ENCODE results near the gene FHOD1.

FHOD1 gene

GRCh38 chr16:67230809-67231660, 16.2 kb downstream of the FHOD1 start:
- DNase-seq: no peak

- no peak for DNase-seq
Measured at GRCh38 chr16:67229906-67230808, 17.1 kb downstream of the FHOD1 start.

GRCh38 chr16:67228905-67229304, 18.4 kb downstream of the FHOD1 start:
- no peak for DNase-seq

- no peak for DNase-seq
Measured at GRCh38 chr16:67228034-67228785, 19.1 kb downstream of the FHOD1 start.

GRCh38 chr16:67227567-67227921, 19.7 kb downstream of the FHOD1 start:
- no peak for DNase-seq

DNA sequence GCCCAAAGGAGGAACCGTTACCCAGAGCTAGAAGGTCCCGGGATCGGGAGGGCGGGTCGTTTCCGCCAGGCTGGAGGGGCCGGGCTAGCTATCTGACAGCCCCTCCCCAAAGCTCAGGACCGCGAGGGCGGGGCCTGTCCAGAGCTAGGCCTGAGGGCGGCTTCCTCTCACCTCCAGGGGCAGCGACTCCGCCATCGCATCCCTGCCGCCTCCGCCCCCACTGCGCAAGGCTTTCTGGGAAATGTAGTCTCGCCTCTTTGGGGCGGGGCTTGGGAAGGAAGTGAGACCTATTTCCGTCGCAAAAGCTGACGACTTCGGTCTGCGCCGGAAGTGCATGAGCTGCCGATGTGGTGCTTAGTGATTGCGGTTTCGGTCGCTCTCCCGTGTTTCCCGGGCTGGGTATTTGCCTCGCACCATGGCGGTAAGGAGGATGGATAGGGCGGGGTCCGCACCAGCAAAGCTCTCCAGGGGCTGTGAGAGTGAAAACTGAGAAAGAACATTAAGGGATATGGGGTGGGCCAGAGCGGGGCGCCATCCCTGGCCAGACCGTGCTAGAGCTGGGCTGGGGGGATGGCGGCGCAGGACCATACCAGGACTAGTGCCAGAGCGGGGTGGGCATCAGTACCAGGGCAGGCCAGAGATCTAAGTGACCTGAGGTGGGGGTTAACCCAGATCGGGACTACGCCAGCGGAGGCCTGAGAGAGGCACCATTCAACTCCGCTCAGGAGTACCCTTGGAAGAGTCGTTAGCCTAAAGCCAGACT, 20.3 kb downstream of the FHOD1 start, which contains the start of gene TMEM208:
Gene TMEM208, plus strand, starts transcription at position 327 of the 763 bp plus-strand sequence. Its CDS starts 89 bp downstream, at position 416.
- peak; percentile 100 for DNase-seq

- no peak for DNase-seq
Measured at GRCh38 chr16:67226295-67226803, 20.9 kb downstream of the FHOD1 start.

- no peak for DNase-seq
Measured at GRCh38 chr16:67223992-67224391, 23.3 kb downstream of the FHOD1 start.

GRCh38 chr16:67216612-67217490, 30.4 kb downstream of the FHOD1 start:
- DNase-seq: no peak

- no peak for DNase-seq
Measured at GRCh38 chr16:67215706-67216105, 31.6 kb downstream of the FHOD1 start.

DNA sequence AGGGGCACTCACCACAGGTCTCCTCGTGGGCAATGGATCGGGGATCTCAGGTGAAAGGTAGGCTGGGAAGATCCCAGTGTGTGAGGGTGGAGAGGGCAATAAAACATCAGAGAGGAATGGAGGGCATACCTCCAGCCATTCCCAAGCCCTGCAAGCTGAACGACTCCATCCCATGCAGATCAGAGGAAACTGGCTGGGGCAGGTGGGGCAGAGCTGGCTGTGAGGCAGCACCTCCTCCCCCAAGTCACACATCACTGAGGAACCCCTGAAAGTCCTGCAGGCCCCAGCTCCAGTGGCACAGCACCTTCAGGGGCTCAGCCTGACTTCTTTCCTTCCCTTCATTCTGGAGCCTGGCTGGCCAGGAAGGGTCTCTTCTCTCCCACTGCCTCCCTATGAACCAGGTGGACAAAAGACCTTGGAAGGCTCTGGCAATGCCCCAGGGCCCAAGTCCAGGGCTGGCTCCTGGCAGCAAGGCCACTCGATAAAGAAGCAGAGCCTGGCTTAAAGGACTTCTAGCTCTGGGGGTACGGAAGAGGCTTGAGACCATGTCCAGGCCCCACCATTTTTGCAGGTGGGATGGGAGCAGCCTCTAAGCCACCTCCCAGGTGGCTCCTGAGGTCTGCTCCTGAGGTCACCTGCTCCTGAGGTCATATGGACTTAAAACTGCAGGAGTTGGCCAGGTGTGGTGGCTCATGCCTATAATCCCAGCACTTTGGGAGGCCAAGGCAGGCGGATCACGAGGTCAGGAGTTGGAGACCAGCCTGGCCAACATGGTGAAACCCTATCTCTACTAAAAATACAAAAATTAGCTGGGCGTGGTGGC, 33.9 kb downstream of the FHOD1 start:
- DNase-seq: no peak

DNA sequence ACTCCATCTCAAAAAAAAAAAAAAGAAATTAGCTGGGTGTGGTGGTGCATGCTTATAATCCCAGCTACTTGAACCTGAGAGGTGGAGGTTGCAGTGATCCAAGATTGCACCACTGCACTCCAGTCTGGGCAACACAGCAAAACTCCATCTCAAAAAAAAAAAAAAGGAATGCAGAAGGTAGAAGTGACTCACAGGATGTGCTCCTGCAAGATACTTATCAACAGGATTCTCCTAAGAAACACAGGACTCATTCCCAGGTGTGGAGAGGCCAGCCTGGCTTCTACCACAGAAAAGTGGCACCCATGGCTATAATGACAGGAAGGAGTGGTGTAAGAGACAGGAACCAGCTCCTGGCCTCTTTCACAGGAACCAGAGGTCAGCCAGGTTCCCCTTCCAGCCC, 34.5 kb downstream of the FHOD1 start:
- DNase-seq: no peak

DNA sequence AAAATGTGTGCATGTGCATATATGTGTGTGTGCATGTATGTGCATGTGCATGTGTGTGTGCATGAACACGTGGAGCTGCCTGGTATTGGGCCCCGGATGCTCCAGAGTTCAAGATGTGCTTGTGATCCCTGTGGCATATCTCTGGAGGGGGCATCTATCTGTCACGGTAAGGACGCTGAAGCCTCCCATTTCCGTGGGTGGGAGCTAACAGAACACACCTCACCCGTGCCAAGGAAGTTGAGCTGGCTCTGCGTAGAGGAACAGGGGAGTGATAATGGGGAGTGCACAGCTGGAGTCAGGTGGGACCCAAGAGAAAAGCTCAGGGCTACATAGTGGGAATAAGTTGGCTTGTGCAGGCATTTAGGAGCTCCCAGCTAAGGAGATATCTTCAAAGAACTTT, 35.6 kb downstream of the FHOD1 start:
- no peak for DNase-seq

DNA sequence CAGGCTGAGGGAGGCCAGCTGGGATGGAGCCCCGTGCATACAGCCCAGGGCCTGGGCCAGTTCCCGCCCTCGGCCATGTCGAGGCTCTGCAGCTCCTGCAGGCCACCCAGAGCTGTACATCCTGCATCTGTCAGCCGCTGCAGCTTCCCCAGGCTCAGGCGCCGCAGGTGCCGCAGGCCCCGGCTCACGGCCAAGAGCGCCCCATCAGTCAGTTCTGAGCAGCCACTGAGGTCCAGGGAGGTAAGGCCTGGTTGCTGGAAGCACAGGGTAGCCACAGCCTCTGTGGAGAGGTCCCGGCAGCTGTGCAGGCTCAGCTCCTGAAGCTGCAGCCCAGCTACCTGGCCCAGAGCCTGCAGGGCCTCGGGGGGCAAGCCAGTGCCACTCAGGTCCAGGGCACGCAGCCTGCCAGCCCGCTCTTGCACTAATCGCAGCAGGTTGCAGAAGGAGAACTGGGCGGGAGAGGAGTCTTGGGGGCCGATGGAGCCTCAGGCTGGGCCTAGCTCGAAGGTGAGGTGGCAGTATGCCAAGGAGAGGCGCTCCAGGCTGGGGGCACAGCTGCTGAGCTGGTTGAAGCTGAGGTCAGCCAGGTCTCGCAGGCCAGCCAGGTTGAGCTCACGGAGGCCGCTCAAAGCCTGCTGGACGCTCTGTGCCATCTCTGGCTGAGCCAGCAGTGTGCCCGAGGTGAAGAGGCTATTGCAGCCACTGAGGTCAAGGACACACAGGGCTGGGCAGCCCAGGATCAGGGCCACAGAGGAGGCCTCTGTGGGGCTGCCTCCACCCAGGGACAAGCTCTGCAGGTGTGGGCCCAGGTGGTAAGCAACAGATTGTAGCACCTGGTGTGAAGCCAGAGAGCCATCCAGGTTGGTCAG, 37.0 kb downstream of the FHOD1 start:
- no peak for DNase-seq

GRCh38 chr16:67209565-67209964, 37.7 kb downstream of the FHOD1 start:
- no peak for DNase-seq

DNA sequence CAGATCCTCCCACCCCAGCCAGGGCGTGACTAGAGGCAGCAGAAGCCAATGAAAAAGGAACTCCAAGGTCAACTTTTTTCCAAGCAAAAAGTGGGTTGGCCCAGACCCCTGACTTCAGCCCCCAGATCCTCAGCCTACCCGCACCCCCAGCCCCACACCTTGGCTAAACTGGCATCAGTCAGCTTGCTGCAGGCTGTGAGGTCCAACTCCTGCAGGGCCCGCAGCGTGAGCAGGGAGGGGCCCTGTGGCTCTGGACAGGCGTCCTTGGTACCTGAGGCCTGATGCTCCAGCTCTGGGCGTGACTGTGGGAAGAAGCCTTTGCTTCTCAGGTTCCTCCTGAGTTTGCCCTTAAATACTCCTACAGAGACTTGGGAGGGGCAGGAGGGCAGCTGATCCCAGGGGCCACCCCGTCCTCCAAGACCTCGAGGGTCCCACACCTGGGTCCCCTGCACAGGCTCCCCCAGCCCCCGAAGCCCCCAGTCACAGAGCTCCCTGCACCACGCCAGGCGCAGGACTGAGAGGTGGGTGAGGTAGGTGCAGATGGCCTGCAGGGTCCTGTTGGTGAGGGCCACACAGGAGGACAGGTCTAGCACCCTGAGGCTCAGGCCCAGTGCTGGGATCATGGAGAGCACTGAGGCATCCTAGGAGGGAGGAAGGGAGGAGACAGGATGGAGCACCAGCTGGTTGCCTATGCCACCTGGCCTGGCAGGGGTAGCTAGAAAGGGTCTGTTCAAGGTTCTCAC, 39.0 kb downstream of the FHOD1 start:
- no peak for DNase-seq

DNA sequence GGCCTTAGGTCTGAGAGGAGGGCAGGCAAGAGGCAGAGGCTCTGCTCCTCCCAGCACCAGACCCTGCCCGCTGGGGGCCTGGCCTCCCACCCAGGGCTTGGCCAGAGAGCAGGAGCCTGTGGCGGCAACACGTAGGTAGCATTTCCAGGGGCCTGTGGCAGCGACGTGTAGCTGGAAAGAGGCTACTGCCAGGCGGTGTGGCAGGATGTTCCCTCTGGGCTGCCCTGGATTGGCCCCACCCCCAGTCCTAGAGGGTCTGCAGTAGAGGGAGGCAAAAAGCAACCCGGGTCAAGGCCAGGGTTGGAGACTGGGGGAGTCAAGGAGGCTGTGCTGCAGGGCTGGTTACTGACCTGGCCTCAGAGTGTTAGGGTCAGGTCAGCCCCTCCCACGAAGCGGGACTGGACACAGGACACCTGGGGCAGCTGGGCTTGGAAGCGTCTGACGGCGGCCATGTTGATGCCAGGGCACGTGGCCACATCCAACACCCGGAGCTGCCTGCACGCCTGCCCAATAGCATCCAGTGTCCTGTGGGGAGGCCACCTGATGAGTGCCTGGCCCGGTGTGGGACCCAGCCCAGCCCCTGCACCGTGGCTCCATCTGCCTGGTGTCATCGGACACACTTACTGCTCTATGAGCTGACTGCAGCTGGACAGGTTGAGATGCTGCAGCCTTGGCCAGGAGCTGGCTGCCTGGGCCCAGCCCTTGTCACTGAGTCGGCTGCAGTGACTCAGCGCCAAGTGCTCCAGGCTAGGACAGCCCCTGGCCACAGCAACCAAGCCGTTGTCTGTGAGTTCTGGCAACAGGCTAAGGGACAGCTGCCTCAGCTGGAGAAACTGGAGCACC, 39.8 kb downstream of the FHOD1 start:
- DNase-seq: no peak
